ENCODE measurements around the gene HJV. TPM values are rescaled to one million over a fixed set of nuclear protein-coding genes. Genes with fewer than 3 reads are reported as not detected.
A peak's percentile ranks its signal among the peaks of the same experiment; 100 is the strongest.

Gene HJV
- total and polyA plus RNA-seq, 2 of the 13 experiments (the other 11 are each of a cell fraction or from before 2014, with no cell fraction given), result 0.18 TPM; not detected in 1

DNA sequence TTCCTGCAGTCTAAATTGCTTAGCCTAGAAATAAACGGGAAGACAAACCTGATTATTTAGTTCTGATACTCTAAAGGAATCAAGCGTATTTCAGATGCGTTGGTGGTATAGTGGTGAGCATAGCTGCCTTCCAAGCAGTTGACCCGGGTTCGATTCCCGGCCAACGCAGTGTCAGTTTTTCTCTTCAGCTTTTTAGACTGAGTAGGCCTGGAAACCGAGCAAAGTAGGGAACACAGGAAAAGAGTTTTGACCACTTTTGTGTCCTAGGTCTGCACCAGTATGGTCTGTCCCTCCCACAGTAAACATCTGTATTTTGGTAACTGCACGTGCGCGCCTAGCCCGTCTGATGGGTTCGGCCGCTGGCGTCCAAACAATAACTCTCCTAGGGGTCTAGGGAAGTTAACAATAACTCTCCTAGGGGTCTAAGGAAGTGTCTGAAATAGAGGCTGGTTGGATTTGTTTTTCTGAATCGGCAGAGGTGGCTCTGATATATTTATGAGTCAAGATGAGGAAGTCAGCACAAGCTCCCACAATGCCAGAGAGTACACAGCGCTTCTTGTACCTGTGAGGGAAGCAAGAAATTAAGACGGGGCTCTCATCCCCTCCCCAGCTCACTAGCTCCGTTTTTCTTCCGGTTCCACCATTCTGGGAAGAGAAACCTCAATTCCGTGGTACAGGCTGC lies 15.6 kb upstream of the HJV start (continued):
- TF ChIP-seq ZNF615 (CRISPR knock-in tag; IDR thresholded peaks at IDR 0.05; ENCODE audit: borderline replicate concordance), result peak; percentile 40; the same call in 1 of the 2 replicates
- TF ChIP-seq, protein P1, sequence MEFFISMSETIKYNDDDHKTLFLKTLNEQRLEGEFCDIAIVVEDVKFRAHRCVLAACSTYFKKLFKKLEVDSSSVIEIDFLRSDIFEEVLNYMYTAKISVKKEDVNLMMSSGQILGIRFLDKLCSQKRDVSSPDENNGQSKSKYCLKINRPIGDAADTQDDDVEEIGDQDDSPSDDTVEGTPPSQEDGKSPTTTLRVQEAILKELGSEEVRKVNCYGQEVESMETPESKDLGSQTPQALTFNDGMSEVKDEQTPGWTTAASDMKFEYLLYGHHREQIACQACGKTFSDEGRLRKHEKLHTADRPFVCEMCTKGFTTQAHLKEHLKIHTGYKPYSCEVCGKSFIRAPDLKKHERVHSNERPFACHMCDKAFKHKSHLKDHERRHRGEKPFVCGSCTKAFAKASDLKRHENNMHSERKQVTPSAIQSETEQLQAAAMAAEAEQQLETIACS (CRISPR knock-in tag; IDR thresholded peaks at IDR 0.05), result no peak
- no peak; the same call in 1 of the 2 replicates for TF ChIP-seq ATF1 (CRISPR knock-in tag; IDR thresholded peaks at IDR 0.05)
- TF ChIP-seq ZNF567 (CRISPR knock-in tag; IDR thresholded peaks at IDR 0.05; ENCODE audit: borderline replicate concordance), result no peak
- no peak for TF ChIP-seq ELF1 (CRISPR knock-in tag; IDR thresholded peaks at IDR 0.05)
- no peak for TF ChIP-seq ZBTB3 (CRISPR knock-in tag; IDR thresholded peaks at IDR 0.05; ENCODE audit: borderline replicate concordance, low read depth)
- peak; percentile 54; the same call in 1 of the 2 replicates for TF ChIP-seq FOXA3 (CRISPR knock-in tag; IDR thresholded peaks at IDR 0.05)
- TF ChIP-seq, protein P2, sequence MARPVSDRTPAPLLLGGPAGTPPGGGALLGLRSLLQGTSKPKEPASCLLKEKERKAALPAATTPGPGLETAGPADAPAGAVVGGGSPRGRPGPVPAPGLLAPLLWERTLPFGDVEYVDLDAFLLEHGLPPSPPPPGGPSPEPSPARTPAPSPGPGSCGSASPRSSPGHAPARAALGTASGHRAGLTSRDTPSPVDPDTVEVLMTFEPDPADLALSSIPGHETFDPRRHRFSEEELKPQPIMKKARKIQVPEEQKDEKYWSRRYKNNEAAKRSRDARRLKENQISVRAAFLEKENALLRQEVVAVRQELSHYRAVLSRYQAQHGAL (CRISPR knock-in tag; IDR thresholded peaks at IDR 0.05; ENCODE audit: not compliant biosample characterization), result no peak
- TF ChIP-seq, protein P3, sequence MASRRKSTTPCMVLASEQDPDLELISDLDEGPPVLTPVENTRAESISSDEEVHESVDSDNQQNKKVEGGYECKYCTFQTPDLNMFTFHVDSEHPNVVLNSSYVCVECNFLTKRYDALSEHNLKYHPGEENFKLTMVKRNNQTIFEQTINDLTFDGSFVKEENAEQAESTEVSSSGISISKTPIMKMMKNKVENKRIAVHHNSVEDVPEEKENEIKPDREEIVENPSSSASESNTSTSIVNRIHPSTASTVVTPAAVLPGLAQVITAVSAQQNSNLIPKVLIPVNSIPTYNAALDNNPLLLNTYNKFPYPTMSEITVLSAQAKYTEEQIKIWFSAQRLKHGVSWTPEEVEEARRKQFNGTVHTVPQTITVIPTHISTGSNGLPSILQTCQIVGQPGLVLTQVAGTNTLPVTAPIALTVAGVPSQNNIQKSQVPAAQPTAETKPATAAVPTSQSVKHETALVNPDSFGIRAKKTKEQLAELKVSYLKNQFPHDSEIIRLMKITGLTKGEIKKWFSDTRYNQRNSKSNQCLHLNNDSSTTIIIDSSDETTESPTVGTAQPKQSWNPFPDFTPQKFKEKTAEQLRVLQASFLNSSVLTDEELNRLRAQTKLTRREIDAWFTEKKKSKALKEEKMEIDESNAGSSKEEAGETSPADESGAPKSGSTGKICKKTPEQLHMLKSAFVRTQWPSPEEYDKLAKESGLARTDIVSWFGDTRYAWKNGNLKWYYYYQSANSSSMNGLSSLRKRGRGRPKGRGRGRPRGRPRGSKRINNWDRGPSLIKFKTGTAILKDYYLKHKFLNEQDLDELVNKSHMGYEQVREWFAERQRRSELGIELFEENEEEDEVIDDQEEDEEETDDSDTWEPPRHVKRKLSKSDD (CRISPR knock-in tag; IDR thresholded peaks at IDR 0.05; ENCODE audit: low read depth), result no peak
- TF ChIP-seq, protein P4, sequence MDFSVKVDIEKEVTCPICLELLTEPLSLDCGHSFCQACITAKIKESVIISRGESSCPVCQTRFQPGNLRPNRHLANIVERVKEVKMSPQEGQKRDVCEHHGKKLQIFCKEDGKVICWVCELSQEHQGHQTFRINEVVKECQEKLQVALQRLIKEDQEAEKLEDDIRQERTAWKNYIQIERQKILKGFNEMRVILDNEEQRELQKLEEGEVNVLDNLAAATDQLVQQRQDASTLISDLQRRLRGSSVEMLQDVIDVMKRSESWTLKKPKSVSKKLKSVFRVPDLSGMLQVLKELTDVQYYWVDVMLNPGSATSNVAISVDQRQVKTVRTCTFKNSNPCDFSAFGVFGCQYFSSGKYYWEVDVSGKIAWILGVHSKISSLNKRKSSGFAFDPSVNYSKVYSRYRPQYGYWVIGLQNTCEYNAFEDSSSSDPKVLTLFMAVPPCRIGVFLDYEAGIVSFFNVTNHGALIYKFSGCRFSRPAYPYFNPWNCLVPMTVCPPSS (IDR thresholded peaks at IDR 0.05), result no peak
- no peak for TF ChIP-seq ZZZ3 (CRISPR knock-in tag; IDR thresholded peaks at IDR 0.05; ENCODE audit: borderline replicate concordance)
- TF ChIP-seq REL (CRISPR knock-in tag; conservative IDR thresholded peaks at IDR 0.05), result no peak
- no peak for TF ChIP-seq ZNF224 (CRISPR knock-in tag; IDR thresholded peaks at IDR 0.05)
- no peak for TF ChIP-seq ZMYM3 (CRISPR knock-in tag; IDR thresholded peaks at IDR 0.05)
- no peak; the same call in 1 of the 2 replicates for TF ChIP-seq NCOR1 (IDR thresholded peaks at IDR 0.05; ENCODE audit: borderline replicate concordance, low read length)
- TF ChIP-seq THYN1 (CRISPR knock-in tag; IDR thresholded peaks at IDR 0.05; ENCODE audit: borderline replicate concordance, low read depth), result no peak
- no peak for TF ChIP-seq JUNB (CRISPR knock-in tag; IDR thresholded peaks at IDR 0.05; ENCODE audit: borderline replicate concordance)
- TF ChIP-seq ZNF598 (CRISPR knock-in tag; IDR thresholded peaks at IDR 0.05; ENCODE audit: borderline replicate concordance), result no peak
